ENCODE results near the gene RING1. TPM values are rescaled to one million over a fixed set of nuclear protein-coding genes. Genes with fewer than 3 reads are reported as not detected.
"Not testable (repeated sequence)": the region's sequence is repeated elsewhere in the genome, so short reads cannot be mapped to it uniquely, and the experiment has no call there.

The RING1 gene
- total RNA-seq, 1 experiment from 2014 or later, result 37.0 TPM

DNA sequence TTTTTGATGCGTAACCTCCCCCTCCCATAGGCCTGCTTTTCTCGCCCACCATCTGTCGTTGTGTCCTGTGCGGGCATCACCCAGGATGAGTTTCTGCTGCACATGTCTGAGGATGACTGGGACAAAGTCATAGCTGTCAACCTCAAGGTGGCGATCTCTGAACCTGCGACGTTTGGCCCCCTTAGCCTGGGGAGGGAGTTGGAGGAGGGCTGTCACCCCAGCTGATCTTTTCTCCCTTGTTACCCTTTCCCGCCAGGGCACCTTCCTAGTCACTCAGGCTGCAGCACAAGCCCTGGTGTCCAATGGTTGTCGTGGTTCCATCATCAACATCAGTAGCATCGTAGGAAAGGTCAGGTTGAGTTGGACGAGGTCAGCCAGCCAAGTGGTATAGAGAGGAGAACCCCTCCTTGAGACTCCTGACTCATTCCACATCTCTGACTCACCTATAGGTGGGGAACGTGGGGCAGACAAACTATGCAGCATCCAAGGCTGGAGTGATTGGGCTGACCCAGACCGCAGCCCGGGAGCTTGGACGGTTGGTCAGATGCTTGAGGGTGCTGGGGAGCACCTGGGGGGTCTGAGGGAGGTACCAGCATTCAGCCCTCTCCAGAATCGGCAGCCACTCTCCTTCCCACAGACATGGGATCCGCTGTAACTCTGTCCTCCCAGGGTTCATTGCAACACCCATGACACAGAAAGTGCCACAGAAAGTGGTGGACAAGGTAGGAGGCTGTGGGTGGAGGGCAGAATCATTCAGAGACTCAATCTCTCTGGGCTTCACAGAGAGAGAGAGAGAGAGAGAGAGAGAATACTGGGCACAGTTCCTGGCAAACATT lies 2.9 kb upstream of the RING1 start:
- peak; percentile 90 for DNase-seq (ENCODE audit: low read depth)

DNA sequence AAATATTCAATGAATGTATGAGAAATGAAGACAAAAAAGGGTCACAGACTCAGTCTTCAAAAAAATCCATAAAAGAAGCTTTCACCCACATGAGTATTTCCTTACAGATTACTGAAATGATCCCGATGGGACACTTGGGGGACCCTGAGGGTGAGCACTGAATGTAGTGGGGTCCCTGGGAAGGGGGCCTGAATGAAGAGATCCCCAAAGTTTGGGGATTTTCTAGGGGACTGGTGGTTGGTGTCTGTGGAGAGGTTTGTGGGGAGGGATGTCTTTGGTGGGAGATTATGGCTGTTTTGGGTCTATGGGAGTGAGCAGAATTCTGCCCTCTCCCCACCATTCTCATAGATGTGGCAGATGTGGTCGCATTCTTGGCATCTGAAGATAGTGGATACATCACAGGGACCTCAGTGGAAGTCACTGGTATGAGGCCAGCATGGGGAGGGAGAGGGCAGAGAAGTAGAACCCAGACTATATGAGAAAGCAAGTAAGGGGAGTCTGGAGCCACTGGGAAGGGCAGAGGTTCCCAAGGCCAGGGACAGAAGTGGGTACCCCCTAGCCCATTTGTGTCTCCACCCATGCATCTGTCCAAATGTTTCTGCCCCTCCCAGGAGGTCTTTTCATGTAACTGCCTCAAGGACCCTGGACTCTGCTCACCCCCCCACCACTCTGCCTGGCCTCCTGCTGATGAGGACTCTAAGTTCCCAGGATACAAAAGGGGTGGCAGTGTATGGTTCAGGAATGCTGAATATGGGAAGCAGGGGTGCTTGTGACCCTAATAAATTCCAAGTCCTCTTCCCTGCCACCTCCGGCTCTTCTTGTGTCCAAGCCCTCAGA lies 2.1 kb upstream of the RING1 start:
- DNase-seq (ENCODE audit: low read depth), result no peak

DNA sequence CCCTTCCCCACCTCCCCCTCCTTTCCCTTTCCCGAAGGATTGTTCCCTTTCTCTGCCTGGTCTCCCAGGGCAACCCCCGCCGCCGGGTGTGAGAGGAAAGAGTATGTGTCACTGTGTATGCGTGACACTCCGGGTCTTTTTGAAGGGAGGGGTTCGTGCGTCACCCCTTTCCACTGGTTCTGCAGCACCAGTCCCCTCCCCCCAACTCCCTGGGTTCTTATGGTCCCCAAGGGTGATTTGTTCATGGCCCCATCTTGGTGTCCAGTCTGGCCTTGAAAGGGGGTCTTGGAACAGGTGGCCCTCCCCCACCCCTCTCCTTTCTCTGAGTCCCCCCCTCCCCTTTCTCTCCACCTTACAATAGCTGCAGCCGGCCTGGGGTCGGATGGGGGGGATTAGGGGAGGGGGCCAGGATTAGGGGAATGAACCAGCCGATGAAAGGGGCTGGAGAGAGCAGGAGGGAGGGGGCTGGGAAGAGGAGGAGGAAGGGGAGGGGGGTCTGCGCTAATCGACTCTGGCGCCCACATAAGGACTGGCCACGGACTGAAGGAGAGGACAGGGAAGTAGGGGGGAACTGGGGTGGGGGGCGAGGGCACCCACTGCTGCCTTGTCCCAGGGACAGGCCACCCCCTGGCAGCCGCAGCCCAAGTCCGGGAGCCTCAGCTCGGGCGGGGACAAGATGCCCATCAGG lies 1.3 kb upstream of the RING1 start:
- DNase-seq (ENCODE audit: low read depth), result peak; percentile 73

DNA sequence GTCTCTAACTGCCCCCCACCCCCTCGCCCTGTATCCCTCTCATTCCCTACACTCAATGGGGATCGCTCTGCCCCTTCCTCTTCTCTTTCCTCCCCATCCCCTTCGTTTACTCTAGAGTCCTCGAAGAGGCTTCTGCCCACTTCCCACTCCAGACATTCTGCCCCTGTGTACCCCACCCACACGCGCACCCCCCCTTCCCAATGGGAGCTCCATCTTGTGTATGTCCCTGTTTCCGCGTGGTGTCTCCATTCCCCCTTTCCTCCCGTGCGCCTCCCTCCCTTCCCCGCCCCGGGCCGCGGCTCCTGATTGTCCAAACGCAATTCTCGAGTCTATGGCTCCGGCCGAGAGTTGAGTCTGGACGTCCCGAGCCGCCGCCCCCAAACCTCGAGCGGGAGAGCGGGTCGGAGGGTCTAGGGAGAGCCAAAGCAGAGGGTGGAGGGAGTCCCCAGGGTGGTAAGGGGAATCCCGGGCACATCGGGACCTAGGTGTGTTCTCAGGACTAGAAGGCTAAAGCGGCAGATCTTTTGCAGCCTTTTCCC lies 679 bp upstream of the RING1 start:
- DNase-seq (ENCODE audit: low read depth), result no peak

DNA sequence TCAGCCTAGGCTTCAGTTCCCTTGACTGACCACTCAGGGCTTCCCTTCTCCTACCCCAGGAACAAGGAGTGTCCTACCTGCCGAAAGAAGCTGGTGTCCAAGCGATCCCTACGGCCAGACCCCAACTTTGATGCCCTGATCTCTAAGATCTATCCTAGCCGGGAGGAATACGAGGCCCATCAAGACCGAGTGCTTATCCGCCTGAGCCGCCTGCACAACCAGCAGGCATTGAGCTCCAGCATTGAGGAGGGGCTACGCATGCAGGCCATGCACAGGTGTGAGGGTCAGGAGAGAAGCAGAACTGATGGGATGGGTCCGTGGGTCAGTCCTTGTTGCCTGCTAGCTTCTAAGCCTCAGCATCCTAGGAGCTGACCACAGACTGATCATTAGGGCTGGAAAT lies 1.6 kb downstream of the RING1 start:
- no peak for DNase-seq (ENCODE audit: low read depth)

DNA sequence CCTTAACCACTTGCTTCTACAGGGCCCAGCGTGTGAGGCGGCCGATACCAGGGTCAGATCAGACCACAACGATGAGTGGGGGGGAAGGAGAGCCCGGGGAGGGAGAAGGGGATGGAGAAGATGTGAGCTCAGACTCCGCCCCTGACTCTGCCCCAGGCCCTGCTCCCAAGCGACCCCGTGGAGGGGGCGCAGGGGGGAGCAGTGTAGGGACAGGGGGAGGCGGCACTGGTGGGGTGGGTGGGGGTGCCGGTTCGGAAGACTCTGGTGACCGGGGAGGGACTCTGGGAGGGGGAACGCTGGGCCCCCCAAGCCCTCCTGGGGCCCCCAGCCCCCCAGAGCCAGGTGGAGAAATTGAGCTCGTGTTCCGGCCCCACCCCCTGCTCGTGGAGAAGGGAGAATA lies 2.8 kb downstream of the RING1 start:
- DNase-seq (ENCODE audit: low read depth), result no peak

DNA sequence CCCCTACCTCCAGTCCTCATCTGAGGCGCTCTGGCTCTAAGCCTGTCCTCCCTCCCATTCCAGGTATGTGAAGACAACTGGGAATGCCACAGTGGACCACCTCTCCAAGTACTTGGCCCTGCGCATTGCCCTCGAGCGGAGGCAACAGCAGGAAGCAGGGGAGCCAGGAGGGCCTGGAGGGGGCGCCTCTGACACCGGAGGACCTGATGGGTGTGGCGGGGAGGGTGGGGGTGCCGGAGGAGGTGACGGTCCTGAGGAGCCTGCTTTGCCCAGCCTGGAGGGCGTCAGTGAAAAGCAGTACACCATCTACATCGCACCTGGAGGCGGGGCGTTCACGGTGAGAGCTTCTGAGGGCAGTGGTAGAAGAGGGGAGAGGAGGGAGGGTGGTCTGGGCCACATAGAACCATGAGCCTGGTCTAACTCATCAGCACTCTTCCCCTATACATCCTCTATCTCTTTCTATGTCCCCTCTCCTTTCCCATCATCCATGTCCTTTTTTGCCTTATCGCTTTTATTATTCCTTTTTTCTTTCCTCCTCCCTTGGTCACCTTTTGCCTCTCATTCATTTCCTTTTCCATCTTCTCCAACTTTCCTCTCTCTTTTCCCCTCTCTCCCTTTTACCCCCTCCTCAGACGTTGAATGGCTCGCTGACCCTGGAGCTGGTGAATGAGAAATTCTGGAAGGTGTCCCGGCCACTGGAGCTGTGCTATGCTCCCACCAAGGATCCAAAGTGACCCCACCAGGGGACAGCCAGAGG lies 3.5 kb downstream of the RING1 start:
- DNase-seq (ENCODE audit: low read depth), result no peak

DNA sequence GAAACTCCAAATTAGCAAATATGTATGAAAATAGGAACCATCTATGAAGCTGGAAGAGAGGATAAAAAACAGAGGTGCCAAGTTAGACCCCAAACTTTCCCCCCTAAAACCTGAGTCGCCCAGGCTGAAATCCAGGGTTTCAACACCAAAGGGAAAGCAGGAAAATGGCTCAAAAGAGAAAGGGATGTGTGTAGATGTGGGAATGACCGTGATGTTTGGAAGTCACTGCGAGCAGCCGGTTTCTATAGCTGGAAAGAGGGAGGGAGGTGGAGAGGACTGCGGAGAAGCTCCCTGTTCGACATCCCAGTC lies 4.5 kb downstream of the RING1 start:
- DNase-seq (ENCODE audit: low read depth), result no peak

DNA sequence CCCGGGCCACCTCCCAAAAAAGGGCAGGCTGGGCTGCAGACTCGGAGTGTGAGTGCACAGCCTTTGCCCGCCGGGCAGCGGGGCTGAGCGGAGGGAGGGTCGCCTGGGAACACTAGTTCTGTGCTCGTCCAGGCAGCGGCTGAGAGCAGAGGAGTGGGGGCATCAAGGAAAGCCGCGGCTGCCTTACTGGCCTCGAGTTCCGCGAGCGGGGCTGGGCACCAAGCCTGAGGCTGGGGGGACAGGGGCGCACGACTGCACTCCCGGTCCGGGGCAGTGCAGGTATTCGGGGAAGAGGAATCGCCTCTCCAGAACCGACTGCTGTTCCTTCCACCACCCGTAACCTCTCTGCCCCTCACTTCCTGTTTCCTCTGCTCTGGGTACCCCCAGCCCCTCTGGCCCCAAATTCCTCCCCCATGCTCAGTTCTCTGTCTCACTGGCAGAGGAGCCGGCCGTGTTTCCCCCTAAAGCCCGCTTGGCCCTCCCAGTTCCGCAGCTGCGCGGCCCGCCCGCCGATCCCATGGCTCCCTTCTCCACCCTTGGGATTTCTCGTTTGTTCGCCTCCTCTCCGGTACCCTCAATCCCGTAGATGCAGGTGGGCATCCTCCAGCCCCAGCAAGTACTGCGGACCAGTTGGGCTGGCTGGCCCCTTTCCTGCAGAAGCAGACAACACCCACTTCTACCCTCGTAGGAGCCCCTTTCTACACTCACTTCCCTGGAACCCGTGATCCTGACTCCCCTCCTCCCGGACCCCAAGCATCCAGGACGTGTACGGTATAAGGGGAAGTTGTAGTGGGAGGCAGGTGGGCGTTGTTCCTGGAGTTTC lies 5.1 kb downstream of the RING1 start:
- no peak for DNase-seq (ENCODE audit: low read depth)

DNA sequence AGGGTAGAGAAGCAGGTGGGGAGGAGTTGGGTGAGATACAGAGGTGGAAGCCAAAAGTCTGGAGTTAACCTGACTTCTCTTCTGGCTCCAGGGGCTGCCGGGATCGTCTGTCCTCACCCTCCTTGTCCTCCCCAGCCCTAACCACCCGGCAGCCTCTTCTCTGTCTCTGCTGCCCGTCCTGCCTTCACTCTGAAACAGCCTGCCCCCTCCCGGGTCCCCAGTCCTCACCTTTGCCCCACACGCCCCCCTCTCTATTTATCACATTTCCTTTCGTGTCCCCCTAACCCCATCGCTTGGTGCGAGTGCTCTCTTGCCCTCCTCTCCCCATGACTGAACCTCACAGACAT lies 5.7 kb downstream of the RING1 start:
- no peak for DNase-seq (ENCODE audit: low read depth)

DNA sequence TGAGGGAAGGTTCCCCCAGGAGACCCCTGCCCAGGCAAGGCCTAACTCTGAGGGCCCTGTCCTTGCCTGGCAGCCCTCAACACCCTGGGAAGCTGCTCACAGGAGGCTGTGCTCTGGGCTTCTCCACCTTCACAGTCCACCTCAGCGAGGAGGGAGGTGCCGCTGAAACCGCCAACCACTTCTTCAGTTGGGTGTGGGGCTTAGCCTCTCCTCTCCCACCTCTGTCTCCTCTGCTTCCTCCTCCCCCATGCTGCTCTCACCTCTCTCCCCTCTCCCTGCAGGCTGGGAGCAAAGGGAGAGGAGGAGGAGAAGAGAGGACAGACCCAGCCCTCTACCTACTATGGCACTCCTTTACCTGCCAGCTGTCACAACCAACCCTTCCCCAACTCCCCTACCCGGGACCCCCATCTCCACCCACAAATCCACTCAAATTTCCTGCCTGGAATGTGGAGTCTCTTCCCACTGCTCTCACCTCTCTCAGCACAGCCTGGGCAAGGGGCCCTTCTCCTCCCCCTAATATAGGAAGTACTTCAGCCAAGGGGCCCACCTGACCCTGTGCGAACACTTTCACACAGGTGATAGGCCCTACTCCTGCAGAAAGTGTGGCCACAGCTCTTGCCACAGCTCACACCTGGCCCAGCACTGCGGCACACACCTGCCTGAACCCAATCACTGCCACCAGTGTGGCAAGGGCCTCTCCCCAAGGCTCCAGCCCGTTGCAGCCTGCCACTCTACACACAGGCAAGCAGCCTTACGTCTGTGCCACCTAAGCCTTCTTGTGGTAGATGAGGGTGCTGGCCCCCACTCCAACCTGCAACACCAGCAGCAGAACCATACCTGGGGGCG lies 7.2 kb downstream of the RING1 start:
- no peak for DNase-seq (ENCODE audit: low read depth)

DNA sequence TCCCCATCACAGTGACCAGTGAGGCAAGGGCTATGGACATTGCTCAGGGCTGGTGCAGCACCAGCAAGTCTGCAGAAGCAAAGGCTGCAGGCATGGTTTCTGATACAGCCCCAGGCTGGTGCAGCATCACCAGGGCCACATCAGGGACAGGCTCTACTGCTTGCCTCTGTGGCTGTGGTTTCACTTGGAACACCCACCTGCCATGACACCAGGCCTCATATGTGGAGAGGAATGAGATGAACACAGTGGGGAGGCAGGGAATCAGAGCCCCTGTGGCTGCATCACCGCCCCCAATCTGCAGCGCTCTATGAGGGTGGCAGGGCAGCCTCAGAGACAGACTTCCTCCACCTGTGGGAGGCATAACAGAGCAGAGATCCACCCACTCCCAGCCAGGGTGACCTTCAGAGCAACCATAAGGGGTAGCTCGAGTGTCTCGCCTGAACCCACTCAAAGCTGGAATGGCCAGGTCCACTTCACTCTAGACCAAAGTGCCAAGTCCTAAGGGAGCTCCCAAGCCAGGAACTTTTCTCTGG lies 7.9 kb downstream of the RING1 start:
- DNase-seq (ENCODE audit: low read depth), result no peak

DNA sequence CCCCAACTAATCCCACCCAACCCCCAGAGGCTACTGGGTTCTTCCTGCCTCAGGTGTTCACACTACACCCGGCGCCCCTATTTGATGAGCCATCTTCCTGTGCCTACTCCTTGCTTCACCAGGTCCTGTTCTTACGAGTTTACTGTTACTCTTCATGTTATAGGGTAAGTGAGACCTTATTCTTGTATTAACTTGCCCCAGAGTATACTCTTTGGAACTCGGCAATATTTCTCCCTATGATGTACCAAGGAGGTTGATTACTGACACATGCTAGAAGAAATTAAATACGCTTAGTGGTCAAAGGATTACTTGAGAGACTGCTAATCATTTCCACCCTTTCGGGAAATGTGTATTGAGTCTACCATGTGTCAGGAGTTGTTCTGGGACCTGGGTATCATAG lies 8.9 kb downstream of the RING1 start:
- DNase-seq (ENCODE audit: low read depth), result no peak

DNA sequence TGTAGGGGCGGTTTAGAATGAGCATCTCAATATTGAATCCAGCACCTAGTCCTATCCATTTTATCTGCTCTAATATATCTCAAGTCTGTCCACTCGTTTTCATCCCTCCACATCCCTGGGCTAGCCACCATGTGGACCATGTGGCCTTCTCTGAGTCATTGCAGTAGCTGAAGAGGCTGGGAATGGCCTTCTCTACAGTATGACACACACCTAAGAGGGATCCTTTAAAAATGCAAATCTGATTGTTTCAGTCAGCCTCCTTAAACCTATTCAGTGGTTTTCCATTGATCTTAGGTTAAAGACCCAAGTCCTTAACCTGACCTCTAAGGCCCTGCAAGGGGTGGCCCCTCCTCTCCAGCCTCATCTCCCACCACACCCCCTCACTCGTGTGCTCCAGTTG lies 9.4 kb downstream of the RING1 start:
- DNase-seq (ENCODE audit: low read depth), result no peak

DNA sequence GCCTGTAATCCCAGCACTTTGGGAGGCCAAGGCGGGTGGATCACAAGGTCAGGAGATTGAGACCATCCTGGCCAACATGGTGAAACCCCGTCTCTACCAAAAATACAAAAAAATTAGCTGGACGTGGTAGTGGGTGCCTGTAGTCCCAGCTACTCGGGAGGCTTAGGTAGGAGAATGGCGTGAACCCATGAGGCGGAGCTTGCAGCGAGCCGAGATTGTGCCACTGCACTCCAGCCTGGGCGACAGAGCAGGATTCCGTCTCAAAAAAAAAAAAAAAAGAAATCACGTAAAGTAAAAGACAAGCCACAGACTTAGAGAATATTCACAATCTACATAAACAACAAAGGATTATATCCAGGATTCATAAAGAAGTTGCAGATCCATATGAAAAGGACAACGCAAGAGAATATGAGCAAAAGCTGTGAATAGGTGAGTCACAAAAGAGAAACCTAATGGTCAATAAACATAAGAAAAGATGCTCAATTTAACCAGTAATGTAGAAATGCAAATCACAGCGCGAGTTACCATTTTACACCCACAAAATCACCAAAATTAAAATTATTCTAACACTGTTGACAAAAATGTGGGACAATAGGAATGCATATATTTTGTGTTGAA lies 18.3 kb downstream of the RING1 start:
- not testable (repeated sequence) for DNase-seq (ENCODE audit: low read depth)

DNA sequence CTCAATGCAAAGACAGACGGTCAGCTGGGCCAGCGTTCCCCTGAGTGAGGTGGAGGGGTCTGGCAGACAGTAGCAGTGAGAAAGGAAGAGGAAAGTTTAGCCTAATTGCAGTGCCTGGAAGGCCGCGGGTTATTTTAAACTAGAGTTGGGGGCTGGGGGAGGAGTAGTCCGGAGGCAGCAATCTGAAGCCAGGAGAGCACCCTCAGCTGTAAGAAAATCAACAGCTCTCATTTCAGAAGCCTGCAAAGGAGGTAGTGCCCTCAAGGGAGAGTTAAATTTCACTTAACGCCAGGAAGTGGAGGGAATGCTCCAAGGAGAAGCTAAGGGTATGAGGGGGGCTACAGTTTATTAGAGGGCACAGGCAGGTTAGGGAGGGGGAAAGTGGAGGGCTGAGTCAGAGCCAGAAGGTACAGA lies 26.9 kb downstream of the RING1 start:
- DNase-seq (ENCODE audit: low read depth), result no peak

DNA sequence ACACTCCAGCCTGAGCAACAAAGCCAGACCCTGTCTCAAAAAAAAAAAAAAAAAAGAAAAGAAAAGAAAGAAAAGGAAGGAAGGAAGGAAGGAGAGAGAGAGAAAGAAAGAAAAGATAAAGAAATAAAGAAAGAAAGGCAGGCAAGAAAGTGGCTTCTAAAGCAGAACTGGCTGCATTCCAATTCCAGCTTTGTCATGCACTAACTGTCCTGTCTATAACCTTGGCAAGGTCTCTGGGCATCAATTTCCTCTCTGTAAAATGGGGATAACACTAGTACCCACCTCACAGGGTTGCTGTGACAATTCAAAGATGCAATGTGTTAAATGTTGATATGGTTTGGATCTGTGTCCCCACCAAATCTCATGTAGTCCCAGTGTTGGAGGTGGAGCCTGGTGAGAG lies 28.0 kb downstream of the RING1 start:
- DNase-seq (ENCODE audit: low read depth), result no peak

DNA sequence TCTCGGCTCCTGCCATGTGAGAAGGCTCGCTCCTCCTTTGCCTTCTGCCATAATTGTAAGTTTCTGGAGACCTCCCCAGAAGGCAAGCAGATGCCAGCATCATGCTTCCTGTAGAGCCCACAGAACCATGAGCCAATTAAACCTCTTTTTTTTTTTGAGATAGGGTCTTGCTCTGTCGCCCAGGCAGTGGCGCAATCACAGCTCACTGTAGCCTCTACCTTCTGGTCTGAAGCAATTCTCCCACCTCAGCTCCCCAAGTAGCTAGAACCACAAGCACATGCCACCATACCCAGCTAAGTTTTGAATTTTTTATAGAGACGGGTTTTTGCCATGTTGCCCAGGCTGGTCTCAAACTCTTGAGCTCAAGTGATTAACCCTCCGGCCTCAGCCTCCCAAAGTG lies 28.6 kb downstream of the RING1 start:
- no peak for DNase-seq (ENCODE audit: low read depth)

DNA sequence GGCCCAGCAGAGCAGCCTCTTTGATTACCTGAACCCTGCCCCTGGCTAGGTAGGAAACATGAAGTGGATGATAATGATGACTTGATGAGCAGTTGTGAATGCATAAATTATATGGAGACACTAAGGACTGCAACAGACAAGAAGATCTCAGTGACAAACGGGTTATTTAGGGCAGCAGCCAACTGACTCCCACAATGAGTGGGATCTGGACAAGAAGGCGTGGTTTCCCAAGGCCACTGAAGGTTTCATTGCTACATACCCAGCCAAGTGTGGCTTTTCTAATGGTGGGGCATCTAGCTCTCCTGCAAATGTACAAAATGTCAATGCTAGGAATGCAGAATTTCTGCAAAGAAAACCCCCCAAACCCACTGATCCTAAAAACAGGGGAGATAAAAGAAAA lies 29.4 kb downstream of the RING1 start:
- no peak for DNase-seq (ENCODE audit: low read depth)

All from HT1080 (cell line).